WTC11 (cell line): ENCODE data around the gene SLC35F2.
"Not testable (repeated sequence)": the region's sequence is repeated elsewhere in the genome, so short reads cannot be mapped to it uniquely, and the experiment has no call there.

Experiments used
- ATF1 ChIP-seq: sonication (generic); formaldehyde crosslinking; IDR thresholded peaks from 2 replicates; pipeline ENCODE4 v1.8.1; 2023; ENCODE audit warnings: mild to moderate bottlenecking, moderate library complexity, missing genetic modification reagents
- ATF3 ChIP-seq: sonication (generic); formaldehyde crosslinking; conservative IDR thresholded peaks from 2 replicates; pipeline ENCODE4 v1.8.1; 2022; ENCODE audit warnings: mild to moderate bottlenecking, missing genetic modification reagents
- CREB1 ChIP-seq: sonication (generic); formaldehyde crosslinking; IDR thresholded peaks from 2 replicates; pipeline ENCODE4 v1.8.0; 2023; ENCODE audit warnings: mild to moderate bottlenecking, missing genetic modification reagents
- CTCF ChIP-seq: fragments of 200-600 bp; IDR thresholded peaks from 2 replicates; pipeline ENCODE4 v1.8.0; 2022; ENCODE audit warnings: antibody characterized with exemption
- FOXP1 ChIP-seq: sonication (generic); formaldehyde crosslinking; IDR thresholded peaks from 2 replicates; pipeline ENCODE4 v1.8.0; 2022; ENCODE audit warnings: missing genetic modification reagents, mild to moderate bottlenecking, moderate library complexity, borderline replicate concordance
- FOXP4 ChIP-seq: sonication (generic); formaldehyde crosslinking; IDR thresholded peaks from 2 replicates; pipeline ENCODE4 v1.8.0; 2022; ENCODE audit warnings: mild to moderate bottlenecking, missing genetic modification reagents
- HMGXB4 ChIP-seq: sonication (generic); formaldehyde crosslinking; IDR thresholded peaks from 2 replicates; pipeline ENCODE4 v1.8.1; 2023; ENCODE audit warnings: mild to moderate bottlenecking, moderate library complexity, missing genetic modification reagents
- PREB ChIP-seq: sonication (generic); formaldehyde crosslinking; IDR thresholded peaks from 2 replicates; pipeline ENCODE4 v1.8.1; 2022; ENCODE audit warnings: mild to moderate bottlenecking, missing genetic modification reagents, moderate library complexity, borderline replicate concordance
- USF2 ChIP-seq: sonication (generic); formaldehyde crosslinking; IDR thresholded peaks from 2 replicates; pipeline ENCODE4 v1.8.1; 2023; ENCODE audit warnings: mild to moderate bottlenecking, missing genetic modification reagents, moderate library complexity
- ZNF232 ChIP-seq: sonication (generic); formaldehyde crosslinking; IDR thresholded peaks from 2 replicates; pipeline ENCODE4 v1.8.0; 2022; ENCODE audit warnings: mild to moderate bottlenecking, missing genetic modification reagents
- ZNF512 ChIP-seq: sonication (generic); formaldehyde crosslinking; IDR thresholded peaks from 2 replicates; pipeline ENCODE4 v1.8.1; 2022; ENCODE audit warnings: missing genetic modification reagents, borderline replicate concordance
- ZNF532 ChIP-seq: fragments of 250-450 bp; sonication (Bioruptor Pico); IDR thresholded peaks from 2 replicates; pipeline ENCODE4 v1.9.0; 2021; ENCODE audit warnings: mild to moderate bottlenecking, borderline replicate concordance

GRCh38 chr11:107833926-107834325 lies 24.7 kb downstream of the SLC35F2 start:
- TF ChIP-seq ATF3; ZNF532 (CRISPR knock-in tag); USF2; ZNF232; CTCF; CREB1; FOXP4; ZNF512; ATF1 (CRISPR knock-in tag); FOXP1 (CRISPR knock-in tag); PREB (CRISPR knock-in tag); HMGXB4: not testable (repeated sequence)
